Islet precursor cell (in vitro differentiated cells): ENCODE data around the gene CAPN5.

ENCODE experiments used
- DNase-seq: peaks from one replicate; pipeline ENCODE4 v3.0.0-alpha.2; 2018

The CAPN5 gene

DNA sequence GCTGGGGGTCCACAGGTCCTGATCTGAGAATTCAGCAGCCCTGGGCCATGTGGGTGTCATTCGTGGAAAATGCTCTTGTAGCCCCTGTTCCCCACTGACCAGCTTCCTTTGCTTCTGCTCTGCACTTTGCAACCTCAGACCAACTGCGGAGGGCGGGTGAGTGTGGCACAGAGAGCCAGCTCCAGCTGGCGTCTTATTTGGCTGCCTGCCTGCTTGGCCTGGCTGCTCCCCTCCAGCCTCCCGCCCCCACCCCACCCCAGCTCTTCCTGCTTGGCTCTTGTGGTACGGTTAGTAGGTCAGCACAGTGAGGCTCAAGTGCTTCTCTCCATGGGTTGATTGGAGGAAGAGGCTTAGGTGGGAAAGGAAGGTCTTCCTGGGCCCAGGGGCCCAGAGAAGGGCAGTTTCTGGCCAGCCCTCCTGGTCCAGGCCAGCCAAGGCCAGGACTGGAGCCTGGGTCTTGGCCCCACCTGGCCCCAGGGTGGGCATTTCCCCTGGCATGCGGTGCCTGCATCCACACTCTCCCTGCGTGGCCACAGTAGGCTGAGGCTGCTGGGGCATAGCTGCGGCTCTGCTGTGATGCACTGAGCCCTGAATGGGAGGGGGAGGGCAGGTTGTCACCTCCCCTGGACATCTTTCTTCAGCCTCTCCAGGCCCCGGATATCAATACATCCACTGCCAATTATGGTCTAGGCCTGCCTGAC, 87.8 kb downstream of the CAPN5 start:
- no peak for DNase-seq

DNA sequence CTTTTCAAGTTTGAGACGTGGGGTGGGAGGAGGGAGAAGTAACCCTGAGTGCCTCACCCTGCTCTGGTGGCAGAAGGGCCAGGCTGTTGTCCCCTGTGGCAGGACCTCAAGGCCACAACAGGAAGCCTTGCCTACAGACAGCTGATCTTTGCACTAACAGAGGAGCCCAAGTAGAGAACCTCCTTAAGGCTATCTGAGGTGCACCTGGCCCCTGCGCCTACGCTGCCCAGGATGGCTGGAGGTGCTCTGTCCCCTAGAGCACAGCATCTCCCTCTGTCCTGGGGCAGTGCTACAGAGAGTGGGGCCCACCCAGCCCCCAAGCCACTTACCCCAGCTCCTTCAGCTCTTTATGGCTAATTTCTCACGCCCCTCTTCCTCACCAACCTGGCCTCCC, 88.3 kb downstream of the CAPN5 start:
- DNase-seq, result no peak

DNA sequence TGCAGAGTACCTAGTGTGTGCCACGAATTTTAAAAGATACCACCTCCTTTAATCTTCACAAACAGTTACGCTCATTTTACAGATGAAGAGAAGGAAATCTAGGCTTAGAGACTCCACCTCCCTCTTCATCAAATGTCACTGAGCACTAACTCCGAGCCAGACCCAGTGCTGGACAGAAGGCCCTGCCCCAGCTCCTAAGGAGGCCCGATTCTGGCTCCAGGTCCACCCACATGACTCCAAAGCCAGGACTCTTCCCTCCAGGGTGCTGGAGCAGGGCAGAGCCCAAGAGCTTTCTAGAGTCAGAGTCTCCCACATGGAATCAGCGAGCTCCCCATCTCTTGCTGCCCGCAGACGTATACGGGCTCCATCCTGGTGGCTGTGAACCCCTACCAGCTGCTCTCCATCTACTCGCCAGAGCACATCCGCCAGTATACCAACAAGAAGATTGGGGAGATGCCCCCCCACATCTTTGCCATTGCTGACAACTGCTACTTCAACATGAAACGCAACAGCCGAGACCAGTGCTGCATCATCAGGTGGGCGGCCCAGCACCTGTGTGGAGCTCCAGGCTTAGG, 88.9 kb downstream of the CAPN5 start:
- no peak for DNase-seq

DNA sequence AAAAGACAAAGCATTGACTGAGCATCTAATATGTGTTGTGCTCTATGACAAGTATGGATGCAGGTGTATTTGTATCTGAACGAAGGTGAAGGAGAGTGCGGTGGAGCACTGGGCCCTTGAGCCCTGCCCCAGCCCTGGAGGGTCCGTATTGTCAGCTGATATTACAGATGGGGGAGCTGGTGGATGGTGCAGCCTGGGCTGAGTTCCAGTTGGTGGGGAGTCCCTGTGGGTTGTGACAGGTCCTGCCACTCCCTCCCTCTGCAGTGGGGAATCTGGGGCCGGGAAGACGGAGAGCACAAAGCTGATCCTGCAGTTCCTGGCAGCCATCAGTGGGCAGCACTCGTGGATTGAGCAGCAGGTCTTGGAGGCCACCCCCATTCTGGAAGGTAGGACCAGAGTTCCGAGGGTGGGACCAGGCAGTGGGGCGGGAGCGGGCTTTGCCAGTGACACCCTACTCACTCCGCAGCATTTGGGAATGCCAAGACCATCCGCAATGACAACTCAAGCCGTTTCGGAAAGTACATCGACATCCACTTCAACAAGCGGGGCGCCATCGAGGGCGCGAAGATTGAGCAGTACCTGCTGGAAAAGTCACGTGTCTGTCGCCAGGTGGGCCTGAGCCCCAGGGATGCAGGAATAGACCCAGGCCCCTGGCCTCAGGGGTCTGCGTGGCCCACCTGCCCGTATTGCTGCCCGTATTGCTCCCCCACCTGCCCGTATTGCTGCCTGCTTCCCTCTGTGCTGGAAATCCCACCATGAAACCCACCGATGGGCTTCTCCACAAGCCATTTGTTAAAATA, 89.8 kb downstream of the CAPN5 start:
- DNase-seq, result no peak

DNA sequence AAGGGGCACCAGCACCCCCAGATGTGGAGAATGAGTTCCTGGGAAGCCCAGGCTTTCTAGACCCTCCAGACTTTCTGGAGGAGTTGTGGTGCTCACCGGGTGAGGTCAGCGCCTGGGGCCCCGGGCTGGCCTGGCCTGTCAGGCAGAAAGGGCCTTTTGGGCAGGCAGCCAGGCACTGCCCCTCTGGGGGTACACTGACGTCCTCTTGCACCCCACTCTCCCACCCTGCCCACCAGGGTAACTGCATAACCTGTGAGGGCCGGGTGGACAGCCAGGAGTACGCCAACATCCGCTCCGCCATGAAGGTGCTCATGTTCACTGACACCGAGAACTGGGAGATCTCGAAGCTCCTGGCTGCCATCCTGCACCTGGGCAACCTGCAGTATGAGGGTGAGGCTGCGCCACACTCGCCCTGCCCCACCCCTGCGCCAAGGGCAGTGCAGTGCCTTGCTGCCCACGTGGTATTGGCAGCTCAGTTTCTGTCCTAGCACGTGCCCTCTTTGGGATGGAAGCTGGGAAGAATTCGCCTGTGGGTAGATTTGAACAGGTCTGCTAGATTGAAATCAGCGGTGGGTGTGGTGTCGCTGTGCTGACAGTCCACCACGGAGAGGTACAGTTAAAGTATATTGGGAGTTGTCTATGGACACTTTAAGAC, 91.4 kb downstream of the CAPN5 start:
- no peak for DNase-seq

DNA sequence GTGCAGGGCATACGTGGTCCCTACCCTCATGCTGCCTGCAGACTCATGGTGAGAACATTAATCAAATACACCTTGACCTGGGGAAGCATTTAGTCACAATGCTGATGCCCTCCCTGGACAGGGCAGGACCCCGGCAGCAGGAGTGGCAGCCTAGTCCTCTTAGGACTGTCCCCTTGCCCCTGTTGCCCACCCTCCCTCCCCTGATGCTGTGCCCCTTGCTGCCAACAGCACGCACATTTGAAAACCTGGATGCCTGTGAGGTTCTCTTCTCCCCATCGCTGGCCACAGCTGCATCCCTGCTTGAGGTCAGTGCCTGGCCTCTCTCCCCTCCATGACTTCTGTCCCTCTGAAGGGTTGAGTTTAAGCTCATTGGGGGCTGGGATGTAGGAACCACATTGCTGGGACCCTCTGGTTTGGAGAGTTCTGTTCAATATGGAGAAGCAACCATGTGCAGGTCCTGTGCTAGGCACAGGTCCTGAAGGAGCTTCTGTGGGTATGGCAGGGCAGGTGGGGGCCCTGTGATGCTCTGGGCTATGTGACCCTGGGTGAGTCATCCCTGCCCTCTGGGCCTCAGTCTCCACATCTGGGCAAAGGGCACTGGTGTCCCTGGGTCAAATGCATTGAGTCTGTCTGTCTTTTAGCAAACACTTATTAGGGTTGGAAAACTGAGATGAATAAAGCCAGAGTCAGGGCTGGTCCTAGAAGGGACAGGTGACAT, 92.6 kb downstream of the CAPN5 start:
- DNase-seq, result no peak

DNA sequence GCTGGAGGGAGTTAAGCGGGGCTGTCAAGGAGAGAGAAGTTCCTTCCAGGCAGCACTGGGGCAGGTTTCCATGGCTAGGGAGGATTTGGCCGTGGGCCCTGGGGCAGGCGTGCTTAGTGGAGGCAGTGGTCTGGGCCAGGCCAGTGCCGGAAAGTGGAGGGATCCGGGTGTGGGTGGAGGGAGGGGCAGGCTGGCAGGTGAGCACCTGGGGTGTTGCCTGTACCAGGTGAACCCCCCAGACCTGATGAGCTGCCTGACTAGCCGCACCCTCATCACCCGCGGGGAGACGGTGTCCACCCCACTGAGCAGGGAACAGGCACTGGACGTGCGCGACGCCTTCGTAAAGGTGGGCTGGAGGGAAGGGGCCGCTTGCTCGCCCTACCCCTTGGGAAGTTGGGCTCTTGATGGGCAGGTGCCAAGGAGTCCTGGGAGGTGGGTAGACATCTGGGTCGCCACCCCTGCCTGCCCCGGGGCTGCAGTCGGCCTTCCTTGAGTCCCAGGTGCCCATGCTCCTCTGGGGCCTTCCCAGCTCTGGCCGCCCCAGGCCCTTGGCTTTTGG, 93.2 kb downstream of the CAPN5 start:
- DNase-seq, result no peak

DNA sequence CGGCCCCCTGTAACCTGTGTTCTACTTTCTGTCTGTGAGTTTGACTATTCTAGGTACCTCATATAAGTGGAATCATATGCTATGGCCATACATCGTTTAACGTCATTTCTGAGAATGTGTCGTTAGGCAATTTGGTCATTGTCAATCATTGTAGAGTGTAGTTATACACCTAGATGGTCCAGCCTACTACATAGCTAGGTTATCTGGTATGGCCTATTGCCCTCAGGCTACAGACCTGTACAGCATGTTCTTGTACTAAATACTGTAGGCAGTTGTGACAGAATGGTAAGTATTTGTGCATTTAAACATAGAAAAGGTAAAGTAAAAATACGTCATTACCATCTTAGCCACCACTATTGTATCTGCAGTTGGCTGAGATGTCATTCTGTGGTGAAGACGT, 96.5 kb downstream of the CAPN5 start:
- DNase-seq, result no peak

DNA sequence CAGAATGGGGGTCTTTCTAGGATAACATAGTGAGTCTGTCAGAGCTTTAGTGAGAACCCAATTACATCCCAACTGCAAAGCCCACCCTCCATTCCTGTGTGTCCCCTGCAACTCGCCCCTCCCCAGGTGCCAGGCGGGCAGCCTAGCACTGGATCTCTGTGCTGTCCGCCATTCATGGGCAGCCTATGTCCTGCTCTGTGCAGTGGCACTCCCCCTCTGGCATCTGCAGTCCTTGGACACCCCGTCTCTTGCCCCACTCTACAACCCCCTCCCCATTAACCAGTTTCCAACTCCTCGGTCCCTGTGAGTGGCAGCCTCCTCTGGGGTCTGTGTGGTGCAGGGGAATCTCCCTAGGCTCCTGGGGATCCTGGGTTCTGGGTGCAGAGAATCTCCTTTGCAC, 98.3 kb downstream of the CAPN5 start:
- DNase-seq, result no peak

DNA sequence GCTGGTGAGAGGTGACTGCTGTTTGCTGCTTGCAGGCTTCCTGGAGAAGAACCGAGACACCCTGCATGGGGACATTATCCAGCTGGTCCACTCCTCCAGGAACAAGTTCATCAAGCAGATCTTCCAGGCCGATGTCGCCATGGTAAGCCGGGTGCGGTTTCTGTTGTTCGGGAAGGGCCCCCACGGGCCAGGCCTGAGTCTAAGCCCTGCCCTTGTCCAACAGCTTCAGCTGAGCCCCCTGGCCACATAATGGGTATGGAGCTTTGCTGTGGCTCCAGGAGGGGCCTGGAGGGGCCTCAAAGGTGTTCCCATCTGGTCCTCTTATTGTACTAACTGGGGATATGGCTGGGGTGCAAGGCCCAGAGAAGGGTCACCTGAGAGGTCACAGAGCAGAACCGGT, 99.2 kb downstream of the CAPN5 start:
- no peak for DNase-seq

DNA sequence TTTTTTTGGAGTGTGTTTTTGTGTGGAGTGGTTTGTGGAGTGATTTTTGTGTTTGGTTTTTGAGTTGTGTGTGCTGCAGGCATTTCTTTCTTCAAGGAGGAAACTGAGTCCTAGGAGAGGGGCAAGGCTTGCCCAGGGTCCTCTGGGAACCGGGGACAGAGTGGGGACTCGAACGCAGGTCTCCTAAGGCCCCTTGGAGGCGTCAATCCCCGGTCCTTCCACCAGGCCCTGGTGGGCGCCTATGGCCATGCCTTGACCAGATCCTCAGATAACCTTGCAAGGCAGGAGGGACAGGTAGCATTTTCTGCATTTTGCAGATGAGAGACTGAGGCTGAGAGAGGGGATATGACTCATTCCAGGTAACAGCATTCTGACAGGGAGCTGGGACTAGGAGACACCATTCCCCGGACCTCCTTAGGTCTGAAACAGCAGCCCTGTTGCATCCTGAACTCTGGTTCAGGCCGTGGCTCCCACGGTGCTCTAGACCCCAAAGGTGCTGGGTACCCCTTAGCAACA, 100.4 kb downstream of the CAPN5 start:
- DNase-seq, result peak; percentile 65

DNA sequence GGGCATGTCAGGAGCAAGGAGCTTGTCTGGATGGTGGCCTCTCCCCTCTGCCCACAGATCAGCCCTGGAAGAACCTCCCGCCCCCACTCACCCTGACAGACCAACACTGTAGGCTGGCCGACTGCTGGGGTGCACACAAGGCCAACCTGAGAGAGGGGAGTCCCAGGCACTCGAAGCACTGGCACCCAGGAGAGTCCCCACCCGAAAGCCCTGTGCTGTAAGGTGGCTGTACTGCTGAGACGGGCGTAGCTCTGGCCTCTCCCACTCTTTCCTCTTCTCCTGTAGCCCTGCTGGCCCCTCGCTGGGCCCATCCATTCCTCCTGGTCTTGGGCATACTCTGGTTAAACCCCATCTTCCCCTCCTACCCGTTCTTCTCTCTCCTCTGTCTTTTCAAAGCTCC, 101.0 kb downstream of the CAPN5 start:
- no peak for DNase-seq

DNA sequence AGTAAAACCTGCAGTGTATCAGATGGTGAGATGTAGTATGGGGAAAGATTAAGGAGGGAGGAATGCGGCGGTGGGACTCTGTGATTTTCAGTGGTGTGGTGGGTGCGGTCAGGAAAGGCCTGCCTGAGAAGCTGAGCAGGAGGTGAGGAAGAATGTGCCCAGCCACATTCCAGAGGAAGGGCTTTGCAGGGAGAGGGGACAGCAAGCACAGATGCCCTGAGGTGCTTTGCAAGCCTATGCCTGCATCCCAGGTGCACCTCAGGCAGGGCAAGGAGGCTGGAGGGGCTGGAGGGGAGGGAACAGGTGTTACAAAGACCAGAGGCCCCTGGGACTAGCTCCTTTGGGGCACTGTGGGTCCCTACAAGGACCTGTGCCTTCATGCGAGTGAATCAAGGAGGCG, 103.3 kb downstream of the CAPN5 start:
- peak; percentile 97 for DNase-seq

DNA sequence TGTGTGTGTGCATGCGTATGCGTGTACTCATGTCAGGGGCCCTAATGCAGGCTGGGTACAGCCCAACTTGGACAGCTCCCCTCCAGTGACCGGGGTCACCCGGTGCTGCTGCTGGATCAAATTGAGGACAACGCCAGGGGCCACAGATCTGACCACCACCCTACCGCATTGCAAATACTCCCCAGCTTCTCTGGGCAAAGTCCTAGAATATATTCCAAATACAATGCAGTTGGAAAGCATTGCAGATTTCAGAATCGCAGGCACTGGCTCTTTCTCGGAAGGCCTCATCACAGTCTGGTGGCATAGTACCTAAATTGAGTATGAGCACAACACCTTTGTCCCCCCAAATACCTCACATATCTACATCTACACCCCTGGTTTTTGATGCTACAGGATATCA, 104.5 kb downstream of the CAPN5 start:
- no peak for DNase-seq

DNA sequence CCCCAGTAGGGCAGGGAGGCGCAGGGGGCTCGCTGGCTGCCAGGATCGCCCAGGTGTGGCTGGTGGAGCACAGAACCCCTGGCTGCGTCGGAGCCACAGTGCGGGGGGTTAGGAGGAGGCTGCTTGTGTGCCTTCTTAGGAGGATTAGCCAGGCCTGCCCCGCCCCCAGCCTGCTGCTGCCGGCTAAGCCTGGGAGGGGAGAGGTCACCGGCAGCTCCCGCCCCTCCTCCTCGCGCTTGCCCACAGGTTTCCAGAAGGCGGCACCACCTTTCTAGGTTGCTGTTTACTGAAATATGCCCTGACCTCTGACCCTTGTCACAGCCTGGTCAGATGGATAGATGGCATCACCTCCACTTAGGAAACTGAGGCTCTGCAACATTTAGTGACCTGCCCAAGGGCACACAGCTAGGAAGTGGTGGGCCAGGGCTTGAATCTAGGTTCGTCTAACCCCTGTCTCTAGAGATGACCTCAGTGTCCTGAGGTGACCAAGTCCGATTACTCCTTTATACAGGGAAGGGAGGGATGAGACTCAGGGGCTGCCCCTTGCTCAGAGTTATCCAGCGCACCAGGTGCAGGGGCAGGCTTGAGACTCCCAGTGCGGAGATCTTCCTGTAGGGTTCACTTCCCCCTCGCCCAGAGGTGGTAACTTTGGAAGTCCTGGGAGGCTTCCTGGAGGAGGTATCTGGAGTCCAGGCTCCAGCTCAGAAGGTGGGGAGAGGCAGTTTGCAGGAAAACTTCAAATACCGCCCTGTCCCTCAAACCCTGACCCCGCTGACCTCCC, 105.3 kb downstream of the CAPN5 start:
- peak; percentile 93 for DNase-seq

DNA sequence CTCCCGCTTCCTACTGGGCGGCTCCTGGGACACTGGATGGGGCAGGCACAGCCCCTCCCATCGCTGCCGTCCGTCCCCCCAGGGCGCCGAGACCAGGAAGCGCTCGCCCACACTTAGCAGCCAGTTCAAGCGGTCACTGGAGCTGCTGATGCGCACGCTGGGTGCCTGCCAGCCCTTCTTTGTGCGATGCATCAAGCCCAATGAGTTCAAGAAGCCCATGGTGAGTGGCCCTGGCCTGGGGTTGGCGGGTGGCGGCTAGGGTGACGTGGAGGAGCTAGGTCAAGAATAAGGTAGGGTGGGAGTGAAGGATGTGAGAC, 105.9 kb downstream of the CAPN5 start:
- peak; percentile 67 for DNase-seq

DNA sequence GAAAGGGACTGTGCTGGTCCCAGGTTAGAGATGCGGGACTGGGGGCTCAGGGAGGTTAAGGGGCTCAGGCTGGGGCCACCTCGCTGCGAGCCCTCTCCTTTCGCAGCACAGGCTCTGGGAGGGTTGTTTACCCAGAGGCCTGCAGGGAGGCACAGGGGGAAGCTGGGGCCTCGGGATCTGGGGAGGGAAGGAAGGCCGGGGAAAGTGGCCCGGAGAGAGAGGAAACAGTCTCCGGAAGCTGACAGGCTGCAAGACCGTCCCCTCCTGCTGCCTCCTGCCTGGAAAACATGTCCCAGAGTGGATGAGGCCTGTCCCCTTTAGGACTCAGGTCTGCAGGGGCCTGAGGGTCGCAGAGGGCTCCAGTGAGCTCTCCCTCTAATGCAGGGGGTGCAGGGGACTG, 106.7 kb downstream of the CAPN5 start:
- DNase-seq, result no peak

DNA sequence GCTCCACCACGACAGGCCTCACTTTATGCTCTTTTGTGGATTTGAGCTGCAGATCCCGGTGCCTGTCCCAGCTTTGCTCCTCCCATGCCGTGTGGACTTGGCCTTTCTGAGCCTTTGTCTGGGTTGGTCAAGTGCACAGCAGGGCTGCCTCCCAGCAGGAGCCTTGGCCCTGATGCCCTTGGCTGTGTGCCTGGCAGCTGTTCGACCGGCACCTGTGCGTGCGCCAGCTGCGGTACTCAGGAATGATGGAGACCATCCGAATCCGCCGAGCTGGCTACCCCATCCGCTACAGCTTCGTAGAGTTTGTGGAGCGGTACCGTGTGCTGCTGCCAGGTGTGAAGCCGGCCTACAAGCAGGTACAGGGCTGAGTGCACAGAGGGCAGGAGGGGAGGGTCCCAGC, 107.8 kb downstream of the CAPN5 start:
- no peak for DNase-seq

DNA sequence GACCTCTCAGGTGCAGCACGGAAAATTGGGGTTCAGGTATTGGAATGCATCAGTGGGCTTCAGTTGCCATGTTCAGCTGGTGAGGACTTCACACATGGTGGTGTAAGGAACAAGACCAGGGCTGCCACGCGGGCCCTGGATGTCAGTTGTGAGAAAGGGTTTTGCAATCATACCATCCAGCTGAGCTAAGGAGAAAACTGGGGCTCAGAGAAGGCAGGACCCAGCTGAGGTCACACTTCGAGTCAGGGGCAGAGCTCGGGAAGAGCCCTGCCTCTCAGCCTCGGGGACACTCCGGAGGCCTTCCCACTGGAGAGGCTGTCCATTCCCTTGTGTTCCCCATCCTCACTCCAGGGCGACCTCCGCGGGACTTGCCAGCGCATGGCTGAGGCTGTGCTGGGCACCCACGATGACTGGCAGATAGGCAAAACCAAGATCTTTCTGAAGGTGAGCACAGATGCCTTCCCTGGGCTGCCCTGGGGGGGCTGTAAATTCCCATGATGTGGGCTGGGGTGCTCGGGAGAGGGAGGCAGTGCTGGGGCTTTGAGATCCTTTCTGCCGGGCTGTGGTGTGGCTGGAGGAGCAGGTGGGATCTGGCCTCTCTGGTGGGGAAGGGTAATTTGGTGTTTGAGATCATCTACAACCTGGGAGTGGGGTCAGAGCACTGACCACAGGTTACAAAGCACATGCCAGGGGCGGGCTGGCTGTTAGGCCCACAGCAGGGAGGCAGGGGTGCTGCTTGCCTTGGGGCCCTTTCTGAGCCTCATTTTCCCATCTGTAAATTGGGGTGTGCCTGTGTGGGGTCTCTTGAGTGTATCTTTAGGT, 108.5 kb downstream of the CAPN5 start:
- no peak for DNase-seq
